HuH-7.5 (cell line): ENCODE data around the gene PLA2G2A.
"Not testable (repeated sequence)": the region's sequence is repeated elsewhere in the genome, so short reads cannot be mapped to it uniquely, and the experiment has no call there.

Experiments used
- DNase-seq: peaks from one replicate; pipeline ENCODE4 v3.0.0; 2011; ENCODE audit warnings: low spot score

The PLA2G2A gene

DNA sequence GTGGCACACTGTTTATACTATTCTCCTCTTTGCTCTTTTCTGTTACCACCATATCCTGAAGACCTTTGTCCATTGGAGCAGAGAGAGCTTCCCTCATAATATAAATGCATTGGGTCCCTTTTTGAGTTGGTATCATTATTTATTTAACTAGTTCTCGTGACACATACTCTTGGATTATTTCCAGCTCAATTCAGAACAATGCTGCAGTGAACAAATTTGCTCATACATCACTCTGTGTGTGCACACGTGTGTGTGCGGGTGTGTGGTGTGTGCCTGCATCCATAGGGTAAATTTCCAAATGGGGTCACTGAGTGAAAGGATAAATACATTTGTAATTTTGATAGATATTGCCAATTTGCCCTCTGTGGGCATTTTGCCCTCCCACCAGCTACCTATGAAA is 5.8 kb downstream of the PLA2G2A start:
- DNase-seq, result no peak

GRCh38 chr1:19971664-19972063 is 7.8 kb downstream of the PLA2G2A start:
- no peak for DNase-seq

GRCh38 chr1:19969898-19970660 is 9.3 kb downstream of the PLA2G2A start:
- DNase-seq, result no peak

DNA sequence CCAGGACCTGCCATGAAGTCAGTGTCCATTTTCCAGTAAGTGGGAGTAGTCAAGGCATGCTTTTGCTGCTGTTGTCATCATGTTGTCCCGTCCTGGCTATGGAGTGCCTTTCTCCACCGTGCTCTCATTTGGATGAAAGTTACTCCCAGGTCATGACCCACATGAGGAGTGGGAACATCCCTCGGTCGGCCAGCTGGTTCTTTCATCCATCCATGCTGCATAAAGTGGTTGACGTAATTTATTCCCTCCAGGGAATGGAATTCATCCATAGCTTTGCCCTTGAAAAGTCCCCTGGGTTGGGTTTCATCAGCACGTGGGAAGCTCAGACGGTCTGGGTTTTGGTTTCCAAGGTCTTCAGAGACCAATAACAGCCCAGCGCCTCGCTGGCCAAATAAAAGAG is 11.6 kb downstream of the PLA2G2A start:
- DNase-seq, result no peak

GRCh38 chr1:19964542-19964941 is 14.9 kb downstream of the PLA2G2A start:
- no peak for DNase-seq

DNA sequence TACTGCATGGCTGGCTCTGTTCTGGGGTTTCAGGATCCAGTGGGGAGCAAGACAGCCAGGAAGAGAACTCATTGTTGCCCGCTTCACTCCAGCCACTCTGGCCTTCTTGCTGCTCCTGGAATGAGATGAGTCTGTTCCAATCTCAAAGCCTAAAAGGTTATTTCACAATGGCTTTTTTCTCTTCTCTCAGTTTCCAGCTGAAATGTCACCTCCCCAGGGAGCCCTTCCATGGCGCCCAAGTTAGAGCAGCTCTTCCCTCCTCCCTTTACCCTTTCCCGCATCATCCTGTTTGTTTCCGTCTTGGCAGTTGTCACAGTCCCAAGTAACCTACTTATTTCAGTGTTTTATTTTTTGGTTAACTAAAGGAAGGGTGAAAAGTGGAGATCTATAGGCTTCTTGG is 15.8 kb downstream of the PLA2G2A start:
- DNase-seq, result no peak

DNA sequence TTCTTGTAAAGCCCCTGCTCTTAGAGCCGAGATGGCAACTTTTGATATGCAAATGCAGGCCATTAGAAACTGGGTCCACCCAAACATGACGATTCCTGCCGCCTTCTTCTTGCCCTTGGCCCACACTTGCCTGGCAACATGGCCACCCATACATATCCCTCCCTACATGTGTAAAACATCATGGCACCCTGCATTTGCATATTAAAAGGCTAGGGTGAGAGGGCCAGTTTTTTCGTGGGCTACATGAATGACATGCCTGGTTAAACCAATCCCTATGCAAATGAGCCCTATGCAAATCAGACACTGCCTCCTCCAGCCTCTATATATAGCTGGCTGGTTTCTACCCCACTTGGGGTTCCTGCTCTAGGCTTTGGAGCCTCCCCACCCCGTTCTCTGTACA is 18.8 kb downstream of the PLA2G2A start:
- no peak for DNase-seq

DNA sequence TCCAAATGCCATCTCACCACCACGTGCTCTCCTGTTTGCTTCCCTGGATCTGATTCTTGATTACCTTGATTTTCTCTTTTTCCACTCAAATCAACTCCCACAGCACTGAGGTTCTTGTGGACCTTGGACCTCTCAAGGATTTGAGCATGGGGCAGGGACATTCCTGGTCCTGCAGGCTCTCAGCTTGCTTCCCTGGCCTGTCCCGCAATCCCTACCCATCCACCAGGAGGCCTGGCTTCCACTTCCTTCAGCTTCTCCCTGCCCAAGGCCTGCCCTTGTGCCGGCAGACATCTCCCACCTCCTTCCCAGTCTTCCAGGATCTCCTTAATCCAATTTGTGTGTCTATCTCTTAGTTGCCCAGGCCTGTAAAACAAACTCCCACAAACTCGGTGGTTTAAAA is 21.6 kb downstream of the PLA2G2A start:
- DNase-seq, result no peak

GRCh38 chr1:19955534-19956170 is 23.8 kb downstream of the PLA2G2A start:
- no peak for DNase-seq

DNA sequence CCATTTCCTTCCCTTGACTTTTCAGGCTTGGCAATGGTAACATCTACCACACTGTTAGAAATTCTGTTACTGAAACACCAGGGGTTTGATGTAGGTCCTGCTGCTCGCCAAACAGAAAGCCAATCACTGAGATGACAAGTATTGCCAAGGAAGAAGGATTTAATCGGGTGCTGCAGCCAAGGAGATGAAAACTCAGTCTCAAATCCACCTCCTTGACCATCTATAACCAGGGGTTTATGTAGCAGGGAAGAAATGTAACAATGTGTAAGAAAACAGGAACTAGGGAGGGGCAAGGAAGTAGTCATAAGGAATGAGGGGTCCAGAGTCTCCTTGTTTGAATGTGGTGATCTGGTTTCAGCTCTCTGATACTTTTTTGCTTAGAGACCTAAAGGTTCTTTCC is 25.4 kb downstream of the PLA2G2A start:
- no peak for DNase-seq

DNA sequence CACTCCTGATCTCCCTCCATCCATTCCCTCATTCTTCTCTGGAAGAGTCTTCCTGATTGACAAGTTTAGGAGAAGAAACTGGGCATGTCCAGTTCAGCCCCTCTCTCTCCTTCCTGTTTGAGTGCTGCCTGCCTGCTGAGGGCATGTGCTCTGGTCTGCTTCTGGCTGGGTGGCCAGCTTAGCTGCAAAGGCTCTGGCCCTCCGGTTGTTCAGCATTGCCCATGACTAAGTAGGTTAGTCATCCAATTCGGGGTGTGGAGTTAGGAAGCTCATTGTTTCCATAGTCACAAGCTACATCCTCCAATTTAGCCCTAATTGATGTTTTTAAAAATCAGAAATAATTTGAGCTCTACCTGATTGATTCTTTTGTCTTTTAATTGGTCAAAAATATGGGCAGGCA is 30.4 kb downstream of the PLA2G2A start:
- DNase-seq, result no peak

DNA sequence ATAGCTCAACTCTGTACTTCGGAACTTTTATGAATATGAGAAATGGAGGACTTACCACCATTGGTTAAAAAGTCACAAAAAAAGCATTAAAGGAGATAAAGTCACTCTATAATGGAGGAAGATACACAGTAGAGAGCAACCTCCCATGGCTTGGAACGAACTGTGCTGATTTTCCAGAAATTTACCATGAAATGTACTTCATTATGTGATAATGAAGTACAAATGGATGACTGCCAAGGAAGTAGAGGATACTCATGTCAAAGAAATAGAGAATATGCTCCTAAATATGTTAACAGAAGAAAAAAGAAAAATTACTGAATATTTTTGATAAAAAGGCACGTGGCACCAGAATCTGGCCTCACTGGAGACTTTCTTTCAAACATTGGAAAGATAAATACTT is 32.4 kb downstream of the PLA2G2A start:
- DNase-seq, result no peak

DNA sequence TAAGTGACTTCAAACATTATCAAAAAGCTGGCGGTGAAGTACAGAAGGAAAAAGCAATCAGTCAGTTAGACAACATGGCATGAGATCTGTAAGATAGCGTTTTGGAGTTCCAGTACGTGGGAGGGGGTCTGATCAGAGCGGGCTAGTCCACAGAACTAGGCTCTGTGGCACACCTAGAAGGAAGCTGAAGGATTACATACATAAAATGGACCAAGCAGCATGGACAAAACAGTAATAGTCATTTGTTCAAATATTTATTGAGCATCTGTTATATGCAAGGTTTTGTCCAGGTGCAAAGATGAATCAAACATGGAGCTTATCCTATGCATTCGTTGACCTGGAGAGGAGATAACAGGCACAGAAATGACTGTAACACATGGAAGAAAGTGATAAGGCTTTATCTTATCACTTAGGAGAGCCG is 33.1 kb downstream of the PLA2G2A start:
- DNase-seq, result no peak

DNA sequence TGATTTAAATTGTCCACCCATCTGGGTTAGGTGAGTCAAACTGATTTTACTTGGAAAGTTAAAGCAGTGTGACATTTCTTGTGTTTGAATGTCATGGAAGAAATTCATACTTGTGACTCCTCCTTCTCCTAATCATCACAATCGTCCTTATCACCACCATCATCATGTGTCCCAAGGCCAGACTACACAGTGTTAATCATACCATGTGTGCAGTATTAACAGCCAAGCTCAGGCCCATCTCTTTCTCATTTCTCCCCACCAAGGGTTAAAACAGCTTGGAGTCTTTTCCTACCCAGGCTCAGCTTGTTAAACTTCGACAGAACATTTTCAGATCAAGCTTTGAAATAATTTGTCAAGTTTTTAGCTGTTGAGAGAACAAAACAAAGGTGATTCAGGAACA is 33.5 kb downstream of the PLA2G2A start:
- no peak for DNase-seq

DNA sequence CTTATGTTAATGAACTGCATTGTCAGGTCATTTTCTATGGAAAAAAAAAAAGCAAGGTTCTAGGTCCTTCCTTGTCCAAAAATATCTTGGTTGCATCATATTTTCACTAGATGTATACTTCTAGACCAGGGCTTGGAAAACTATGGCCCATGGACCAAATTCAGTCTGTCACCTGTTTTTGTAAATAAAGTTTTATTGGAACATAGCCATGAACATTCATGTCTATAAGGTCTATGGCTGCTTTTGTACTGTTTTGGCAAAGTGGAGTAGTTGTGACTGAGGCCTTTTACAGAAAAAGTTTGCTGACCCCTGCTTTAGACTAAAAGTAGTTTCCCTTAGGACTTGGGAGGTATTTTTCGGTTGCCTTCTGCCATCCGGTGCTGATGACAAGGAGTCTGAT is 36.8 kb downstream of the PLA2G2A start:
- no peak for DNase-seq

DNA sequence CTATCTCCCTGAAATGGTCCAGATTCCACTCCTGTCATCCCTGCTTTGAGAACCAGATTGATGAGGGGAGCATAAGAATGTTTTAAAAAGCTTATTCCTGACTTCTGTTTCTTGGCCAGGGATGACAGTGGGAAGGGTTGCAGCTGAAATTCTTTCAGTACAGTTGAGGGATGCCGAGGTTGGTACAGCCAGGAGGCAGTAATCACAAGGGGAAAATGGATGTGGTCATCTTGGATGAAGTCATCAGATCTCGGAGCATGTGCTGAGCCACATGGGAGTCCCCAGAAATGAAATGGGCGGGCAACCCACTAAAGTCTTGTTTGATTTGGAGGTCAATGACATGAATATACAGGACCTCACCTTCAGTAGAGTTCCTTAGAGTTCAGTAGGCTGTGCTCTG is 37.3 kb downstream of the PLA2G2A start:
- no peak for DNase-seq

DNA sequence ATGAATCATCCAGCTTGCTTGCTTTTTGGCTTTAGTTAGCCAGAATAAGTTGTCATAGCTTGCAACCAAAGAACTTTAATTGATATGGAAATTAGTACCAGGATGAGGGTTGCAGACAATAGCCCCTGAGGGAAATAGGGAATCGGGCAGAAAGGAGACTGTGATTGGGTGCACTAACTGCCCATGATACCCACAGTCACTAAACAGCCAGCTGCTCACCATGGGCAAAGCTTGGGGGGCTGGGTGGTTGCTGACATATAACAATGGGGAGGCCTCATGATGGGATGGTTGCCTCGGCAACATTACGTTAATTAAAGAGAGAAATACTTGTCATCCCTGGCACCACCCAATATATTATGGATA is 38.2 kb downstream of the PLA2G2A start:
- no peak for DNase-seq

GRCh38 chr1:19940486-19941205 is 38.8 kb downstream of the PLA2G2A start:
- DNase-seq, result no peak

DNA sequence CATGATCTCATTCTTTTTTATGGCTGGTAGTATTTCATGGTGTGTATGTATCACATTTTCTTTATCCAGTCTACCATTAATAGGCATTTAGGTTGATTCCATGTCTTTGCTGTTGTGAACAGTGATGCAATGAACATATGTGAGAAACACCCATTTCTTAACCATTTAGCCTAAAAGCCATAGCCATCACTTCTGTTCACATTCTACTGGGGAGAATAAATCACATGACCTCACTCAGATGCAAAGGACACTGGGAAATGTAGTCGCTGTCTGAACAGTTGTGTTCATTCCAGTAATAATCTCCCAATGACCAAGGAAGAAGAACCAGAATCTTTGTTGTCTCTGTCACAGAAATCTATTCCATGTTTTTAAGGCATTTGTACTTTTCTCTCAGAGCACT is 40.9 kb downstream of the PLA2G2A start:
- DNase-seq, result no peak

DNA sequence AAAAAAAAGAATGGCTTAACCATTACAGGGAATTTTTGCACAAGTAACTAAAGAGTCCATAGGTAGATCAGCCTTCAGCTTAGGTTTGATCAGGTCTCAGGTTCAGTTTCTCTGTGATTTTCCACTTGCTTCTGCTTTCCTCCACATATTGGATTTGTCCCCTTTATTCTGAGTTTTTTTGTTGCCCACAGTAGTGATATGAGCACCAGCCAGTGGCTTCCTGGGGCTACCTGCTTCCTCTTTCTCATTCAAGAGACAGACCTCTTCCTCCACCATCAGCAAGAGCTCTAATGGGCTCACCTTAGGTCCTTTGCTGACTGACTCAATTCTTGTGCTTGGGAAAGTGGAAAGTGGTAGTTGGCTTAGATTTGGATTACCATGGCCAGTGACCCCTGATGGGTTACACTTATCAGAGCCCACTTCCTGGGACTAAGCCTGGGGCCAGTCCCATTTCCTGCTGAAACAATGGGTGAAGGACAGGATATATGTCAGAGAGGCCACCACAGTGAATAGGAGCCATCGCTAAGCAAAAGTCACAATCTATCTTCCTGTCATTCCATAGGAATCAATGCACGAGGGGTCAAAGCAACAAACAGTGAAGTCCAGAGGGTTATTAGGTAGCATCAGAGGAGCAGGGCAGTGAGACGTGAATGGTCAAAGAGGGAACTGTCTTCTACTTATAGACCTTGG is 43.2 kb downstream of the PLA2G2A start:
- no peak for DNase-seq

- DNase-seq, result no peak
These were observed 45.1 kb downstream of the PLA2G2A start for GRCh38 chr1:19934336-19934735.

- no peak for DNase-seq
These were observed 46.6 kb downstream of the PLA2G2A start for GRCh38 chr1:19932866-19933265.

DNA sequence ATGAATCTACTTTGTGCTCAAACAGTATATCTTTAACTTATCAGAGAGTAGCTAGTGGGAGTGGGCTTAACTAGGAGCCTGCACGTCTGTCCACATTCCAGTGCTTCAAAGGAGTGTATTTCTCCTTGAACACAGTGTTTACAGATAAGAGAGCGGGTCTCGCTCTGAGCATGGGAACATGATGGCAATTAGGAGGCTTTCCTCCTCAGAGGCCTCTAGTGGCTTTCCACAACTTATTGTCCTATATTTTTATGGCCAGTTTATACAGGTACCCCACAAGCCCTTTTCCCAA is 52.3 kb downstream of the PLA2G2A start:
- DNase-seq, result not testable (repeated sequence)
